Measurements from ENCODE around the gene MAP4K5. TPM values are rescaled to one million over a fixed set of nuclear protein-coding genes. Genes with fewer than 3 reads are reported as not detected.
A peak's percentile ranks its signal among the peaks of the same experiment; 100 is the strongest.

MAP4K5 gene
- total and polyA plus RNA-seq, 2 of the 4 experiments (the other 2 are of a cell fraction): 33.1 to 46.1 TPM

DNA sequence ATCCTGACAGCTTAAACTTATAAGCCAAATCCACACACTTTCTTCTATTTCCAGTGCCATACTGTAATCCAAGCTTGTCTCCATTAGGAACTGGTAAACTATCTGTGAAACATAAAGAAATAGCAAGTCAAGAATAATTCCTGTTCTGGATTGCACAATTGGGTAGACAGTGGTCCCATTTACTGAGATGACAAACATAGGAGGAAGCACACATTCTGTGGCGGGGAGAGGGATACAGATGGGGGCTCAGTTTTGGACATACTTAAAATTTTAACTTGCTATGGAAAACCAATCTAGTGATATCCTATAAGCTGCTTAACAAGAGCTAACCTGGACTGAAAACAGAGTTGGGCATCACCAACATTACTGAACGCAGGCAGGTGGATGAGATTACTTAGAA is 16.3 kb downstream of the MAP4K5 start:
- no peak overlapping the region for H2AK9ac ChIP-seq (replicated peaks; ENCODE audit: low read depth, low read length, poor library complexity)
- H4K20me1 ChIP-seq (ENCODE audit: insufficient read depth, low read length): peaks cover 75% of the 10 kb centered on the region
- H2BK120ac ChIP-seq (ENCODE audit: low read depth, low read length): no peak overlapping the region
- H4K8ac ChIP-seq (ENCODE audit: low read depth in 2 of 2, low read length in 2 of 2): no peak overlapping the region
- intact Hi-C loops (cut with micrococcal nuclease): no loop called here
- WGBS, 2 experiments (ENCODE audit: extremely low coverage in 2 of 2, insufficient read length in 1 of 2): no CpG with 5 or more reads among the region's 2 CpGs
- H2AK5ac ChIP-seq (ENCODE audit: low read depth, low read length): no peak overlapping the region
- DNase-seq (no peak), ATAC-seq (ENCODE audit: low read depth) (no peak)
- H4K5ac ChIP-seq (ENCODE audit: low read depth, low read length): no peak overlapping the region
- H3K9ac ChIP-seq (ENCODE audit: low read depth, low read length): no peak overlapping the region
- no peak overlapping the region for H3K23ac ChIP-seq (ENCODE audit: low read depth, low read length)
- no peaks in the 10 kb centered on the region for H3K27me3 ChIP-seq (ENCODE audit: control insufficient read depth, insufficient read depth, low read length)
- H3K14ac ChIP-seq (replicated peaks; ENCODE audit: low read depth, low read length): no peak overlapping the region
- H3K27ac ChIP-seq (ENCODE audit: insufficient read depth, low read length): no peak overlapping the region
- H2BK15ac ChIP-seq (ENCODE audit: low read depth, low read length): no peak overlapping the region
- no peak overlapping the region for H3K4me3 ChIP-seq (ENCODE audit: insufficient read depth, low read depth, low read length)
- H3K9me3 ChIP-seq (ENCODE audit: control insufficient read depth, insufficient read depth, low read length): no peaks in the 10 kb centered on the region
- no peak overlapping the region for H3K18ac ChIP-seq (ENCODE audit: low read depth, low read length)
- BruUV-seq (replicated peaks): no TSS peak
- H4K91ac ChIP-seq (ENCODE audit: insufficient read depth, low read depth, low read length): no peak overlapping the region
- no peak overlapping the region for H2AFZ ChIP-seq (replicated peaks; ENCODE audit: low read length, poor library complexity)
- no peak for TF ChIP-seq FOS (IDR thresholded peaks at IDR 0.05; ENCODE audit: low read depth, low read length)
- TF ChIP-seq CEBPB (IDR thresholded peaks at IDR 0.05; ENCODE audit: low read depth, low read length): peak; percentile 49
- dilution Hi-C loops (cut with HindIII; ENCODE audit: low sequenced_read_pairs, unreplicated experiment): no loop called here
- no peak overlapping the region for H3K56ac ChIP-seq (ENCODE audit: extremely low read depth, insufficient read depth, low read length)
- H3K4me1 ChIP-seq (ENCODE audit: control insufficient read depth, insufficient read depth, low read length): peaks cover under 1% of the 10 kb centered on the region; the same call in 1 of the 2 replicates
- no peak overlapping the region for H2BK5ac ChIP-seq (ENCODE audit: low read depth, low read length, poor library complexity, severe bottlenecking)
- H3K9me1 ChIP-seq (ENCODE audit: insufficient read depth, low read length): peaks cover 4% of the 10 kb centered on the region
- in situ Hi-C loops (cut with MboI; ENCODE audit: low sequenced_read_pairs): no loop called here
- H3K4ac ChIP-seq (ENCODE audit: low read depth, low read length): no peak overlapping the region
- peaks cover 19 to 45% of the 10 kb centered on the region in 2 experiments for H3K79me1 ChIP-seq (ENCODE audit: low read depth in 1 of 2, low read length in 2 of 2)
- CTCF ChIA-PET: no interaction called here
- H3K4me2 ChIP-seq (ENCODE audit: low read depth, low read length): no peak overlapping the region
- H3K36me3 ChIP-seq (ENCODE audit: control insufficient read depth, insufficient read depth, low read length): peaks cover 12% of the 10 kb centered on the region
- POLR2A ChIA-PET (ENCODE audit: unreplicated experiment): no interaction called here
- H2BK20ac ChIP-seq (ENCODE audit: low read depth, low read length): no peak overlapping the region

All from IMR-90 (cell line).